Measurements from ENCODE around the gene SBF1. TPM values are rescaled to one million over a fixed set of nuclear protein-coding genes. Genes with fewer than 3 reads are reported as not detected.

SBF1 gene
- total RNA-seq, 2 donors from 2014 or later = 41.1 to 57.1 TPM

DNA sequence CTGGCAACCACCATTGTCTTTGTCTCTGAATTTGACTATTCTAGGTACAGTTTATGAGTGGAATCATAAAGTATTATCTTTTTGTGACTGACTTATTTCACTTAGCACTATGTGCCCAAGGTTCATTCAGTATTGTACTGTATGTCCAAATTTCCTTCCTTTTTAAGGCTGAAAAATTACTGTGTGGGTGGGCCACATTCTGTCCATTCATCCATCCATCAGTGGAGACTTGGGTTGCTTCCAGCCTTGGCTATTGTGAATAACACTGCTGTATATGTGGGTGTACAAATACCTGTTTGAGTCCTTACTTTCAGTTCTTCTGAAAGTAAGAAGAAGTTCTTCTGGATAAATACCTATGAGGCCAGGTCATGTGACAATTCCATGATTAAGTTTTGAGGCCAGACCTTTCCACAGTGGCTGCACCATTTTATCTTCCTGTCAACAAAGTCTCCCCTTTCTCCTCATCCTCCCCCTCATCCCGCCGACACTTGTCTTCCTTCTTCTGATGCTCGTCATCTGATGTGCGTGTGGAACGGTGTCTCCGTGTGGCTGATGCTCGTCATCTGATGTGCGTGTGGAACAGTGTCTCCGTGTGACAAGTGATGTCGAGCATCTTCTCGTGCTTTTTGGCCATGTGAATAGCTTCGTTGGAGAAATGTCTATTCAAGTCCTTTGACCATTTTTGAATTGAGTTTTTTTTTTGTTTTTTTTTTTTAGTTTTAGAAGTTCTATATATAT lies 49.5 kb downstream of the SBF1 start:
- Histone ChIP-seq H3K9me3 (no peaks in the 10 kb centered on the region), H3K27ac (no peak overlapping the region), H3K36me3 (peaks cover 81% of the 10 kb centered on the region), H3K27me3 (no peaks in the 10 kb centered on the region), H3K4me1 (no peaks in the 10 kb centered on the region), H3K4me3 (no peak overlapping the region)
- DNase-seq (ENCODE audit: low spot score) = no peak
- TF ChIP-seq, protein P1, sequence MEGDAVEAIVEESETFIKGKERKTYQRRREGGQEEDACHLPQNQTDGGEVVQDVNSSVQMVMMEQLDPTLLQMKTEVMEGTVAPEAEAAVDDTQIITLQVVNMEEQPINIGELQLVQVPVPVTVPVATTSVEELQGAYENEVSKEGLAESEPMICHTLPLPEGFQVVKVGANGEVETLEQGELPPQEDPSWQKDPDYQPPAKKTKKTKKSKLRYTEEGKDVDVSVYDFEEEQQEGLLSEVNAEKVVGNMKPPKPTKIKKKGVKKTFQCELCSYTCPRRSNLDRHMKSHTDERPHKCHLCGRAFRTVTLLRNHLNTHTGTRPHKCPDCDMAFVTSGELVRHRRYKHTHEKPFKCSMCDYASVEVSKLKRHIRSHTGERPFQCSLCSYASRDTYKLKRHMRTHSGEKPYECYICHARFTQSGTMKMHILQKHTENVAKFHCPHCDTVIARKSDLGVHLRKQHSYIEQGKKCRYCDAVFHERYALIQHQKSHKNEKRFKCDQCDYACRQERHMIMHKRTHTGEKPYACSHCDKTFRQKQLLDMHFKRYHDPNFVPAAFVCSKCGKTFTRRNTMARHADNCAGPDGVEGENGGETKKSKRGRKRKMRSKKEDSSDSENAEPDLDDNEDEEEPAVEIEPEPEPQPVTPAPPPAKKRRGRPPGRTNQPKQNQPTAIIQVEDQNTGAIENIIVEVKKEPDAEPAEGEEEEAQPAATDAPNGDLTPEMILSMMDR (IDR thresholded peaks at IDR 0.05) = no peak

DNA sequence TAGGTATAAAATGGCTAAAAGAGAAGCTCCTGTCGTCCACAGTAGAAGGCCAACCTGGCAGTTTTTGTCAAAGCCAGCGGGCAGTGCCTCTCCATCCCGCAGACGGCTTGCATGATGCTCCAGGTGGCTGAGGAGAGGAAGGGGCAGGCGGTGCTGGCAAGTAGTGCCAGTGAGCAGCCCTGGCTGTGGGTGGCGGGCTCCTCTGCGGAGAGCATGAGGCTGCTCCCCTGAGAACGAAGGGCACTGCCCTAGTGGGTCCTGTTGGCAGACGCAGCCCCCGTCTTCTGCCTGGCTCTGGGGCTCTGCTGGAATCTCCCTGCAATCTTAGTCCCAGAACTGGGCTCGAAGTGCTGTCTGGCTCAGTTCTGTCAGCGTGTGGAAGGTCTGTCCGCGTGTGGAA lies 50.9 kb downstream of the SBF1 start:
- H3K4me1 ChIP-seq = no peaks in the 10 kb centered on the region
- no peaks in the 10 kb centered on the region for H3K27me3 ChIP-seq
- H3K9me3 ChIP-seq = no peaks in the 10 kb centered on the region
- no peak overlapping the region for H3K4me3 ChIP-seq
- no peak overlapping the region for H3K27ac ChIP-seq
- H3K36me3 ChIP-seq = peaks cover 85% of the 10 kb centered on the region
- no peak for DNase-seq (ENCODE audit: low spot score)
- TF ChIP-seq, protein P1 (IDR thresholded peaks at IDR 0.05) = no peak

DNA sequence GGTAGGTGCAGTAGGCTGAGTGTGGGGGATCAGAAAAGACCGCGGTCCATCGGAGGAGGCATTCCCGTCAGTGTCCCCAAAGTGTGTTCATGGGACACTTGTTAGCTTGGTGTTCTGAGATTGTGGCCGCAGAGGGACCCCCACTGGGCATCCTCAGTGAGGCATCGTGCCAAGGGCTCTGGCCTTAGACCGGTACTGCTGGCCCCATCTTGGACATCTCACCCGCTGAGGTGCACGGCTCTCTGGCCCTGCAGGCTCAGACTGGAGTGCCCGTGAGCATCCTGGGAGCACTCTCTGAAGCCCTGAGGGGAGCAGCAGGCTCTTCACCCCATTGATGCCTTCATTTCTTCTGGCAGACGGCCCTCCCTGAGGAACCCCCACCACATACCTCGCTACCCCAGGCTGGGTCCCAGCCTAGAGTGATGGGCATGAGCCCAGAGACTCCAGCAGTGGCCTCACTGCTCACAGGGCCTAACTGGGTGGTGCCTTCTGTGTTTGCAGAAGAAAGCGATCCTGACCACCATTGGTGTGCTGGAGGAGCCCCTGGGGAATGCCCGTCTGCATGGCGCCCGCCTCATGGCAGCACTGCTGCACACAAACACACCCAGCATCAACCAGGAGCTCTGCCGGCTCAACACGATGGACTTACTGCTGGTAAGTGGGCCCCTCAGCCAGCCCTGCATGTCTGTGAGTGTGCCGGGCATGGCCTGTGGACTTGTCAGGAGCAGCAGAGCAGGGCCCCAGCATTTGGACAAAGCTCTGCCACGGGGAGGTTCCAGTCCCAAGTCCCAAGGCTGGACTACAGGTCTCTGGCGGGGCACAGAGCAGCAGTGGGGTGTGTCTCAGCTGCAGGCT lies 51.6 kb downstream of the SBF1 start:
- Histone ChIP-seq H3K4me3 (no peak overlapping the region), H3K9me3 (no peaks in the 10 kb centered on the region), H3K27ac (no peak overlapping the region), H3K36me3 (peaks cover 84% of the 10 kb centered on the region), H3K27me3 (no peaks in the 10 kb centered on the region), H3K4me1 (no peaks in the 10 kb centered on the region)
- DNase-seq (ENCODE audit: low spot score) = no peak
- TF ChIP-seq, protein P1 (IDR thresholded peaks at IDR 0.05) = no peak

DNA sequence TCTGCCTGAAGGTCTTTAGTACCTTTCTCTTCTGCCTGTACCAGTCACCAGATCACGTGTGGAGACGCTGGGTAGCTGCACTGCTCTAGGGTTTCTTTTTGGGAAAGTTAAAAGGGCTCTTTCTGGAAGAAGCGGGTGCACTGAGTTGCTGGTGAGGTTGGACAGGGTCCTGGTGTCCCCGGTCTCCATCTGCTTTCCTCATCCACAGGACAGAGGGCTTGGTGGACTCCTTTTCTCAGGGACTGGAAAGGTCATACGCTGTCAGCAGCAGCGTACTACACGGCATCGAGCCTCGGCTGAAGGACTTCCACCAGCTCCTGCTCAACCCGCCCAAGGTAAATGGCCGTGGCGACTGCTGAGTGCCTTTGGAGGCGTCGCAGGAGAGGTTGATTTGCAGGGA lies 52.8 kb downstream of the SBF1 start:
- Histone ChIP-seq H3K4me3 (no peak overlapping the region), H3K36me3 (peaks cover 86% of the 10 kb centered on the region), H3K4me1 (no peaks in the 10 kb centered on the region), H3K27me3 (no peaks in the 10 kb centered on the region), H3K27ac (no peak overlapping the region), H3K9me3 (no peaks in the 10 kb centered on the region)
- DNase-seq (ENCODE audit: low spot score) = no peak
- TF ChIP-seq, protein P1 (IDR thresholded peaks at IDR 0.05) = no peak

DNA sequence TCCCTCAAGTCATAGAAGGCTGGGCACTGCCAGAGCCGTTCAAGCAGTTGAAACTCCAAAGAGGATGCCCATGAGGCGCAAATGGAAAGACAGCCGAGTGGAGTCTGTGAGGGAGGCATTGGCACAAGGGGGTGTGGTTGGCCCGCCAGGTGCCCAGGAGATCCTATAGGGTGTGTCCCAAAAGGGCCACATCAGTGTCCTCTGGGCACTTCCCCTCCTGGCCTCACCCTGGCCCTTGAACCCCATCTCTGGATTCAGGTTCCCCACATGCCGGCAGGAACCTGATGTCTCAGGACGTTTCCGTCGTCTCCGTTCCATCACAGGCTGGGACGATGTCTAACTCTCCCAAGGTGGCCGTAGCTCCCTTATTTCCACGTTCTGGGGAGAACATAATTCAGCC lies 54.3 kb downstream of the SBF1 start:
- Histone ChIP-seq H3K36me3 (peaks cover 95% of the 10 kb centered on the region), H3K9me3 (no peaks in the 10 kb centered on the region), H3K27me3 (no peaks in the 10 kb centered on the region), H3K27ac (no peak overlapping the region), H3K4me3 (no peak overlapping the region), H3K4me1 (no peaks in the 10 kb centered on the region)
- TF ChIP-seq, protein P1 (IDR thresholded peaks at IDR 0.05) = no peak
- DNase-seq (ENCODE audit: low spot score) = no peak
